ENCODE data around the gene POLR2E.

DNA sequence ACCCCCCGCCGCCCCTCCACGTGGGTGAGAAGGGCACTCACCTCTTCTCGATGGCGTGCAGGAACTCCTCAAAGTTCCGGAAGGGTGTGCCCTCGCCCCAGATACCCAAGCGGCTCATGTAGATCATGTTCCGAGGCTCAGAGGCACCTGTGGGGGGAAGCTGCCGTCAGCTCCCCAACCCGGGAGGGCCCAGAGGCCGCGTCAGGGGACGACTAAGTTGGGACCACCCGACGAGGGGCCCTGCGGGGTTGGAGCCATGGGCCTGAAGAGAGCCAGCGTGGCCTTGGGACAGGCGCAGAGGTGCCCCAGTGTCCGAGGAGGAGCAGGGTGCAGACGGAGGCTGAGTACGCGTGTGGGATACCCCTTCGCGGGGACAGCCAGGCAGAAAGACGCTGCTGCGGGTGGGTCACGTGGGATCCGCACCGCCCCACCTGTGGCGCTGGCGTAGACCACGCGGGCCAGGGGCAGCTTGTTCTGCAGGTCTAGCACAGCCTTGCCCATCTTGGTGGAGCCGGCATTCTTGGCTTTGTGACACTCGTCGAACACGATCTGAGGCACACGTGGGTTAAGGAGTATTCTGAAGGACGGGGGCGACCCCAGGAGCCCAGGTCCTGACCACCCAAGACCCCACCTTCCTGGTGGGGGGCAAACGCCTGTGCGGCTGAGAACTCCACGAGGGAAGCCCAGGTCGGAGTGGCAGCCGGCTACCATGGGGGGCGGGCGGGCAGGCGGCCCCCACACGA is 24.5 kb upstream of the POLR2E start:
- TF ChIP-seq, protein P1, sequence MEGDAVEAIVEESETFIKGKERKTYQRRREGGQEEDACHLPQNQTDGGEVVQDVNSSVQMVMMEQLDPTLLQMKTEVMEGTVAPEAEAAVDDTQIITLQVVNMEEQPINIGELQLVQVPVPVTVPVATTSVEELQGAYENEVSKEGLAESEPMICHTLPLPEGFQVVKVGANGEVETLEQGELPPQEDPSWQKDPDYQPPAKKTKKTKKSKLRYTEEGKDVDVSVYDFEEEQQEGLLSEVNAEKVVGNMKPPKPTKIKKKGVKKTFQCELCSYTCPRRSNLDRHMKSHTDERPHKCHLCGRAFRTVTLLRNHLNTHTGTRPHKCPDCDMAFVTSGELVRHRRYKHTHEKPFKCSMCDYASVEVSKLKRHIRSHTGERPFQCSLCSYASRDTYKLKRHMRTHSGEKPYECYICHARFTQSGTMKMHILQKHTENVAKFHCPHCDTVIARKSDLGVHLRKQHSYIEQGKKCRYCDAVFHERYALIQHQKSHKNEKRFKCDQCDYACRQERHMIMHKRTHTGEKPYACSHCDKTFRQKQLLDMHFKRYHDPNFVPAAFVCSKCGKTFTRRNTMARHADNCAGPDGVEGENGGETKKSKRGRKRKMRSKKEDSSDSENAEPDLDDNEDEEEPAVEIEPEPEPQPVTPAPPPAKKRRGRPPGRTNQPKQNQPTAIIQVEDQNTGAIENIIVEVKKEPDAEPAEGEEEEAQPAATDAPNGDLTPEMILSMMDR (conservative IDR thresholded peaks at IDR 0.05; ENCODE audit: low read depth, low read length) = no peak
- TF ChIP-seq EZH2 (IDR thresholded peaks at IDR 0.05; ENCODE audit: borderline replicate concordance, low read depth, low read length, poor library complexity, severe bottlenecking) = no peak

Data from A673 (cell line).